H9 (cell line): ENCODE results near the gene CTSW. TPM values are rescaled to one million over a fixed set of nuclear protein-coding genes. Genes with fewer than 3 reads are reported as not detected.

Source experiments
- DNase-seq: peaks from one replicate; pipeline ENCODE4 v3.0.0-alpha.2; 2017
- H2AFZ ChIP-seq: one replicate; pipeline ENCODE4 v1.6.1; 2013; ENCODE audit warnings: mild to moderate bottlenecking, low read length, control low read depth, moderate library complexity
- H2AK5ac ChIP-seq: 2 replicates; pipeline ENCODE4 v1.6.1; 2013; ENCODE audit warnings: low read length, control low read depth, mixed read lengths; ENCODE audit not compliant: insufficient read length
- H2BK120ac ChIP-seq: one replicate; pipeline ENCODE4 v1.6.1; 2013; ENCODE audit warnings: low read depth, mild to moderate bottlenecking, low read length, control low read depth, inconsistent platforms; ENCODE audit not compliant: poor library complexity, severe bottlenecking
- H2BK12ac ChIP-seq: 2 replicates; pipeline ENCODE4 v1.6.1; 2013; ENCODE audit warnings: low read length, control low read depth, mixed read lengths, low read depth; ENCODE audit not compliant: insufficient read length
- H2BK15ac ChIP-seq: 2 replicates; pipeline ENCODE4 v1.6.1; 2013; ENCODE audit warnings: low read depth, low read length, control low read depth
- H2BK20ac ChIP-seq: one replicate; pipeline ENCODE4 v1.6.1; 2013; ENCODE audit warnings: low read depth, mild to moderate bottlenecking, low read length, control low read depth, inconsistent platforms; ENCODE audit not compliant: poor library complexity, severe bottlenecking
- H2BK5ac ChIP-seq: 2 replicates; pipeline ENCODE4 v1.6.1; 2013; ENCODE audit warnings: low read length, control low read depth, mixed read lengths; ENCODE audit not compliant: insufficient read length
- H3K14ac ChIP-seq: 2 replicates; pipeline ENCODE4 v1.6.1; 2013; ENCODE audit warnings: low read length, control low read depth; ENCODE audit not compliant: insufficient read depth
- H3K18ac ChIP-seq: 2 replicates; pipeline ENCODE4 v1.6.1; 2013; ENCODE audit warnings: low read depth, mild to moderate bottlenecking, mixed read lengths, low read length, control low read depth; ENCODE audit not compliant: insufficient read length
- H3K23ac ChIP-seq: 2 replicates; pipeline ENCODE4 v1.6.1; 2013; ENCODE audit warnings: low read length, control low read depth, mixed read lengths, low read depth; ENCODE audit not compliant: insufficient read length
- H3K23me2 ChIP-seq: 2 replicates; pipeline ENCODE4 v1.6.1; 2013; ENCODE audit warnings: low read depth, mild to moderate bottlenecking, mixed read lengths, low read length, control low read depth; ENCODE audit not compliant: insufficient read length, poor library complexity, severe bottlenecking
- H3K27ac ChIP-seq: 2 replicates; pipeline ENCODE4 v1.5.1; 2013; ENCODE audit warnings: low read length, control low read depth, mixed read lengths, low read depth; ENCODE audit not compliant: insufficient read length
- H3K27me3 ChIP-seq: 2 replicates; pipeline ENCODE4 v1.6.1; 2013; ENCODE audit warnings: low read length, control low read depth, inconsistent platforms; ENCODE audit not compliant: insufficient read depth
- H3K4ac ChIP-seq: 2 replicates; pipeline ENCODE4 v1.6.1; 2013; ENCODE audit warnings: low read depth, mild to moderate bottlenecking, control low read depth, inconsistent platforms, low read length, moderate library complexity
- H3K4me1 ChIP-seq: 2 replicates; pipeline ENCODE4 v1.6.1; 2013; ENCODE audit warnings: low read length, control low read depth, inconsistent platforms; ENCODE audit not compliant: insufficient read depth
- H3K4me2 ChIP-seq: 2 replicates; pipeline ENCODE4 v1.6.1; 2013; ENCODE audit warnings: low read length, control low read depth, mixed read lengths; ENCODE audit not compliant: insufficient read length, insufficient read depth
- H3K56ac ChIP-seq: 2 replicates; pipeline ENCODE4 v1.6.1; 2013; ENCODE audit warnings: low read depth, mild to moderate bottlenecking, mixed read lengths, low read length, control low read depth; ENCODE audit not compliant: insufficient read length
- H3K79me1 ChIP-seq: 2 replicates; pipeline ENCODE4 v1.6.1; 2013; ENCODE audit warnings: low read depth, mild to moderate bottlenecking, moderate library complexity, low read length, control low read depth, inconsistent platforms; ENCODE audit not compliant: insufficient read depth, poor library complexity, severe bottlenecking
- H3K79me2 ChIP-seq: 2 replicates; pipeline ENCODE4 v1.6.1; 2013; ENCODE audit warnings: low read length, control low read depth, inconsistent platforms; ENCODE audit not compliant: insufficient read depth
- H3K9ac ChIP-seq: 2 replicates; pipeline ENCODE4 v1.6.1; 2013; ENCODE audit warnings: low read length, control low read depth, mixed read lengths; ENCODE audit not compliant: insufficient read length; ENCODE audit errors: extremely low read depth
- H3K9me3 ChIP-seq: one replicate; pipeline ENCODE4 v1.6.1; 2013; ENCODE audit warnings: low read depth, low read length, inconsistent platforms; ENCODE audit not compliant: control insufficient read depth
- H3T11ph ChIP-seq: one replicate; pipeline ENCODE4 v1.6.1; 2013; ENCODE audit warnings: mild to moderate bottlenecking, low read length, control low read depth, inconsistent platforms
- H4K20me1 ChIP-seq: one replicate; pipeline ENCODE4 v1.6.1; 2013; ENCODE audit not compliant: control insufficient read depth, insufficient read length, insufficient read depth
- H4K5ac ChIP-seq: 2 replicates; pipeline ENCODE4 v1.6.1; 2013; ENCODE audit warnings: low read depth, mild to moderate bottlenecking, mixed read lengths, low read length, control low read depth; ENCODE audit not compliant: insufficient read length
- H4K8ac ChIP-seq: replicated peaks from 2 replicates; pipeline ENCODE4 v1.6.1; 2013; ENCODE audit warnings: low read length, control low read depth, mixed read lengths, low read depth; ENCODE audit not compliant: insufficient read length
- H4K91ac ChIP-seq: 2 replicates; pipeline ENCODE4 v1.6.1; 2013; ENCODE audit warnings: low read depth, mild to moderate bottlenecking, moderate library complexity, mixed read lengths, low read length, control low read depth; ENCODE audit not compliant: insufficient read length
- H3K27ac Mint-ChIP-seq, 3 experiments: 2 replicates in 2 of 3; 3 replicates in 1 of 3; pipeline ENCODE4 v1.8.0; 2020 to 2021; ENCODE audit warnings: mixed read lengths in 3 of 3, mild to moderate bottlenecking in 1 of 3, moderate library complexity in 1 of 3
- H3K27me3 Mint-ChIP-seq: 2 replicates; pipeline ENCODE4 v1.8.0; 2021; ENCODE audit warnings: low read depth, mild to moderate bottlenecking, moderate library complexity, mixed read lengths
- H3K36me3 Mint-ChIP-seq, 3 experiments: 2 replicates in 2 of 3; 3 replicates in 1 of 3; pipeline ENCODE4 v1.8.0; 2020 to 2021; ENCODE audit warnings: low read depth in 3 of 3, mixed read lengths in 3 of 3; ENCODE audit not compliant: insufficient read depth in 1 of 3
- H3K4me1 Mint-ChIP-seq, 2 experiments: 2 replicates each; pipeline ENCODE4 v1.8.0; 2020; ENCODE audit warnings: mixed read lengths in 2 of 2
- H3K4me3 Mint-ChIP-seq, 2 experiments: 2 replicates in 1 of 2; 3 replicates in 1 of 2; pipeline ENCODE4 v1.8.0; 2020 to 2021; ENCODE audit warnings: mild to moderate bottlenecking in 2 of 2, mixed read lengths in 2 of 2, moderate library complexity in 1 of 2
- H3K9me3 Mint-ChIP-seq, 2 experiments: 2 replicates in 1 of 2; 3 replicates in 1 of 2; pipeline ENCODE4 v1.8.0; 2020; ENCODE audit warnings: mild to moderate bottlenecking in 2 of 2, mixed read lengths in 2 of 2, moderate library complexity in 1 of 2
- CTCF ChIP-seq: fragments of 200-600 bp; sonication (generic); conservative IDR thresholded peaks from 3 replicates; pipeline ENCODE4 v1.8.0; 2021; ENCODE audit warnings: antibody characterized with exemption, mild to moderate bottlenecking
- WGBS: extraction: QIAGEN DNeasy Blood & Tissue Kit; methylation state at CpG from one replicate; pipeline ENCODE4 v1.1.7; 2013; ENCODE audit warnings: missing lambda C conversion rate, low lambda C conversion rate, mixed read lengths; ENCODE audit not compliant: insufficient read length; ENCODE audit errors: extremely low coverage; 5-methylcytosine and 5-hydroxymethylcytosine counted together
- total RNA-seq: library from RNA; stranded (reverse); gene quantifications from 2 replicates; pipeline ENCODE4 v1.2.1, GENCODE V29; 2021

CTSW gene
- total RNA-seq, 1 experiment from 2014 or later: not detected

DNA sequence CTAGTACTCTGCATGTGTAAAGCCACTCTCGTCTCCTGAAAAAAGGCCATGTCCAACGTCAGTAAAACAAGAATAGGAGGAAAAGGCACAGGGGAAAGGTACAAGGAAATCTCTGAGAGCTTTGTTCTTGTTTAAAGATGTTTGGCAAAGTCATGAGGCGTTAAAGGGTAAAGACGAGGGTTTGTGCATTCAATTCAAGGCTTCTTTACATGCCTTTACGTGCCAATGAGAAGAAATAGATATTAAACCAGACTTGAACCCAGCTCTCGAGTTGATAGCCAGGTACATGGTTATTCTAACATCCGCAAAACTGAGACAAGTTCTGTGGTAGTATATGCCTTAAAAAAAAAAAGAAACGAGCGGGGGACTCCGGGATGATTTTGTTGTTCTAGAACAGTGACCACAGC is 21.0 kb upstream of the CTSW start:
- Histone ChIP-seq H3K79me1 (peaks cover 3% of the 10 kb centered on the region), H4K20me1 (peaks cover 2% of the 10 kb centered on the region), H3K4ac (no peak overlapping the region; the same call in 1 of the 2 replicates), H3K23ac (no peak overlapping the region), H3K79me2 (peaks cover 14% of the 10 kb centered on the region; the same call in 1 of the 2 replicates), H3K4me2 (peak overlapping the region; percentile 92), H3K18ac (peak overlapping the region; percentile 64), H3K23me2 (peaks cover 25% of the 10 kb centered on the region), H4K5ac (no peak overlapping the region), H2BK20ac (no peak overlapping the region), H3K56ac (no peak overlapping the region), H2BK12ac (no peak overlapping the region), H3K27ac (peak overlapping the region; percentile 54), H2BK5ac (no peak overlapping the region), H2BK120ac (peak overlapping the region; percentile 79), H2BK15ac (no peak overlapping the region), H3K9ac (peak overlapping the region; percentile 56), H3K4me1 (no peaks in the 10 kb centered on the region), H3K14ac (peak overlapping the region; percentile 68; the same call in 1 of the 2 replicates), H3K27me3 (no peaks in the 10 kb centered on the region), H4K8ac (no peak overlapping the region), H2AFZ (no peak overlapping the region), H3K9me3 (no peaks in the 10 kb centered on the region), H2AK5ac (no peak overlapping the region), H3T11ph (no peak overlapping the region), H4K91ac (no peak overlapping the region)
- WGBS: no CpG with 5 or more reads among the region's 10 CpGs
- H3K4me1 Mint-ChIP-seq: peaks cover 29 to 31% of the 10 kb centered on the region in 2 experiments
- H3K27me3 Mint-ChIP-seq: no peaks in the 10 kb centered on the region
- no peak for DNase-seq
- peaks cover 47 to 52% (median 51%) of the 10 kb centered on the region in 3 experiments for H3K36me3 Mint-ChIP-seq
- H3K9me3 Mint-ChIP-seq: peaks cover 0 to 3% of the 10 kb centered on the region in 2 experiments; a peak in 2 of 5 replicates
- H3K4me3 Mint-ChIP-seq: peak overlapping the region; percentile 78 to 93
- TF ChIP-seq CTCF: no peak
- H3K27ac Mint-ChIP-seq: peak overlapping the region; percentile 91 to 99 (median 97)
